ENCODE data around the gene ASIP.

The ASIP gene

GRCh38 chr20:34315236-34315635 lies 74.0 kb downstream of the ASIP start:
- TF ChIP-seq, protein P1, sequence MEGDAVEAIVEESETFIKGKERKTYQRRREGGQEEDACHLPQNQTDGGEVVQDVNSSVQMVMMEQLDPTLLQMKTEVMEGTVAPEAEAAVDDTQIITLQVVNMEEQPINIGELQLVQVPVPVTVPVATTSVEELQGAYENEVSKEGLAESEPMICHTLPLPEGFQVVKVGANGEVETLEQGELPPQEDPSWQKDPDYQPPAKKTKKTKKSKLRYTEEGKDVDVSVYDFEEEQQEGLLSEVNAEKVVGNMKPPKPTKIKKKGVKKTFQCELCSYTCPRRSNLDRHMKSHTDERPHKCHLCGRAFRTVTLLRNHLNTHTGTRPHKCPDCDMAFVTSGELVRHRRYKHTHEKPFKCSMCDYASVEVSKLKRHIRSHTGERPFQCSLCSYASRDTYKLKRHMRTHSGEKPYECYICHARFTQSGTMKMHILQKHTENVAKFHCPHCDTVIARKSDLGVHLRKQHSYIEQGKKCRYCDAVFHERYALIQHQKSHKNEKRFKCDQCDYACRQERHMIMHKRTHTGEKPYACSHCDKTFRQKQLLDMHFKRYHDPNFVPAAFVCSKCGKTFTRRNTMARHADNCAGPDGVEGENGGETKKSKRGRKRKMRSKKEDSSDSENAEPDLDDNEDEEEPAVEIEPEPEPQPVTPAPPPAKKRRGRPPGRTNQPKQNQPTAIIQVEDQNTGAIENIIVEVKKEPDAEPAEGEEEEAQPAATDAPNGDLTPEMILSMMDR (IDR thresholded peaks at IDR 0.05; ENCODE audit: borderline replicate concordance, insufficient read depth, low read depth, low read length), result no peak
- no peak overlapping the region for H3K4me3 ChIP-seq (ENCODE audit: low read depth, low read length)

GRCh38 chr20:34316196-34316814 lies 75.1 kb downstream of the ASIP start:
- TF ChIP-seq, protein P1 (IDR thresholded peaks at IDR 0.05; ENCODE audit: borderline replicate concordance, insufficient read depth, low read depth, low read length), result no peak
- no peak overlapping the region for H3K4me3 ChIP-seq (ENCODE audit: low read depth, low read length)

All from GM12875 (cell line).